ENCODE measurements around the gene ACAD10.

ACAD10 gene

DNA sequence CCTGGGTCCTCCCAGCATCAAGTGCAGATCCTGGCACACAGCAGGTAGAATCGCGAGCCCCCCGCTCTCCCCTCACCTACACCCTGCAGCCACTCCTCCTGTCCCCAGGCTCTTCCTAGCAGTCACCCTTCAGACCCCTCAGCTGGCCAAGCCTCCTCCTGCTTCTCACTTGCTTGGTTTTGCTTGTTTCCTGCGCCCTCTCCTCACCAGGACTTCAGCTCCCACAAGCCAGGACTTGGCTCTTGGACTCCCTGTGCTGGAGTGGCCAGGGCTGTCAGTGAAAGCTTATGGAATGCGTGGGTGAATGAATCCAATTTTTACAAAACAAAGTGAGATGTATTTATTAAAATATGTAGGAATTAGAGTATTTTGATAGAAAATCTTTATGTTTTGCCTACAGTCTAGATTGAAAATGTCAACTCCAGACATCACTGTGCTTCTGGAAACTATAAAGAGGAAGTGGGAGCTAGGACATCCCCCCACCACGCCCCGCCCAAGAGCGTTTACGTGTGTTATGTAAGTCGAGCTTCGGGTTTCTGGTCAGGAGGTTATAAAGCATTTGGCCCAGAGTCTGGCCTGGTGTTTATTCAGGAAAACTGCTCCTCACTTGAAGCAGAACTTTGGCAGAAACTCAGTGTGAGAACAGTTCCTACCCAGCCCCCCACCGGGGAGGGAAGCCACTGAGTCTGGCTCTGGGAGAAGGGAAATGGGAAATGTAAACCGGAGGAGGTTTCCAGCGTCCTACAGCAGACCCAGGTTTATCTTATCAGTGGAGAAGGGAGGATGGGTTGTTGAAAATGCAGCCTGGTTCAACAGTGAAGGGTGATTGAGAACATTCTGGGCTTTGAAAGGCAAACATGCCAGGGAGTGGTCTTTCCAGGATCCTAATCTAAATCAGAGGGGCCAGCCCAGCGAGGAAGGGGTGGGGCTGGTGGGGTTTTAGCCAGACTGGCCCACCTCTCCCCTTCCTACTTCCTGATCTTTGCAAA, 89.6 kb downstream of the ACAD10 start:
- Histone ChIP-seq H3K4me3 (ENCODE audit: low read depth, low read length) (no peak overlapping the region), H3K9me3 (ENCODE audit: control insufficient read depth, insufficient read depth, low read depth, low read length) (no peaks in the 10 kb centered on the region; the same call in 1 of the 2 replicates), H3K27ac (ENCODE audit: extremely low read depth, low read depth, low read length) (peak overlapping the region; percentile 28; the same call in 1 of the 2 replicates), H3K36me3 (ENCODE audit: control insufficient read depth in 2 of 2, insufficient read depth in 1 of 2, low read length in 2 of 2) (peaks cover 3 to 9% of the 10 kb centered on the region in 2 experiments; a peak in 2 of 3 replicates), H3K4me1 (ENCODE audit: control insufficient read depth, insufficient read depth, low read length) (peaks cover 19% of the 10 kb centered on the region)
- ChIA-PET CTCF (interaction anchor here (0.6 kb wide), 2 partner anchors 9 to 39 kb away, joined by 3 read pairs; no protein-coding TSS in a partner anchor), POLR2A (no interaction called here)
- TF ChIP-seq ZNF621 (tag by site-specific recombination; IDR thresholded peaks at IDR 0.05) (no peak), ZNF747 (tag by site-specific recombination; IDR thresholded peaks at IDR 0.05) (no peak), GLIS1 (tag by site-specific recombination; IDR thresholded peaks at IDR 0.05) (peak; percentile 8; the same call in 1 of the 2 replicates), ZNF354C (tag by site-specific recombination; IDR thresholded peaks at IDR 0.05; ENCODE audit: borderline replicate concordance, low read depth) (no peak), KLF1 (tag by site-specific recombination; IDR thresholded peaks at IDR 0.05) (0 out of 2 replicates have a peak, but pooled peaks have one; percentile 14), SCRT1 (tag by site-specific recombination; IDR thresholded peaks at IDR 0.05; ENCODE audit: borderline replicate concordance) (no peak), ZNF560 (tag by site-specific recombination; IDR thresholded peaks at IDR 0.05; ENCODE audit: borderline replicate concordance) (no peak), ZNF23 (tag by site-specific recombination; IDR thresholded peaks at IDR 0.05; ENCODE audit: borderline replicate concordance) (no peak), ZNF664 (tag by site-specific recombination; IDR thresholded peaks at IDR 0.05) (0 out of 2 replicates have a peak, but pooled peaks have one; percentile 7), ZNF600 (tag by site-specific recombination; IDR thresholded peaks at IDR 0.05) (no peak), MYNN (tag by site-specific recombination; IDR thresholded peaks at IDR 0.05; ENCODE audit: borderline replicate concordance) (no peak), ZFHX2 (tag by site-specific recombination; conservative IDR thresholded peaks at IDR 0.05) (no peak), ZNF404 (tag by site-specific recombination; IDR thresholded peaks at IDR 0.05) (no peak), ZNF529 (tag by site-specific recombination; IDR thresholded peaks at IDR 0.05; ENCODE audit: insufficient replicate concordance) (no peak), TRIM28 (IDR thresholded peaks at IDR 0.05; ENCODE audit: borderline replicate concordance, low read length) (peak; percentile 24; the same call in 1 of the 2 replicates), ZNF350 (tag by site-specific recombination; IDR thresholded peaks at IDR 0.05) (no peak), IKZF3 (tag by site-specific recombination; IDR thresholded peaks at IDR 0.05) (no peak), ZNF391 (tag by site-specific recombination; IDR thresholded peaks at IDR 0.05; ENCODE audit: borderline replicate concordance, low read depth) (no peak), ZNF544 (tag by site-specific recombination; IDR thresholded peaks at IDR 0.05) (no peak)
- TF ChIP-seq, protein P1, sequence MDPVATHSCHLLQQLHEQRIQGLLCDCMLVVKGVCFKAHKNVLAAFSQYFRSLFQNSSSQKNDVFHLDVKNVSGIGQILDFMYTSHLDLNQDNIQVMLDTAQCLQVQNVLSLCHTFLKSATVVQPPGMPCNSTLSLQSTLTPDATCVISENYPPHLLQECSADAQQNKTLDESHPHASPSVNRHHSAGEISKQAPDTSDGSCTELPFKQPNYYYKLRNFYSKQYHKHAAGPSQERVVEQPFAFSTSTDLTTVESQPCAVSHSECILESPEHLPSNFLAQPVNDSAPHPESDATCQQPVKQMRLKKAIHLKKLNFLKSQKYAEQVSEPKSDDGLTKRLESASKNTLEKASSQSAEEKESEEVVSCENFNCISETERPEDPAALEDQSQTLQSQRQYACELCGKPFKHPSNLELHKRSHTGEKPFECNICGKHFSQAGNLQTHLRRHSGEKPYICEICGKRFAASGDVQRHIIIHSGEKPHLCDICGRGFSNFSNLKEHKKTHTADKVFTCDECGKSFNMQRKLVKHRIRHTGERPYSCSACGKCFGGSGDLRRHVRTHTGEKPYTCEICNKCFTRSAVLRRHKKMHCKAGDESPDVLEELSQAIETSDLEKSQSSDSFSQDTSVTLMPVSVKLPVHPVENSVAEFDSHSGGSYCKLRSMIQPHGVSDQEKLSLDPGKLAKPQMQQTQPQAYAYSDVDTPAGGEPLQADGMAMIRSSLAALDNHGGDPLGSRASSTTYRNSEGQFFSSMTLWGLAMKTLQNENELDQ (tag by site-specific recombination; IDR thresholded peaks at IDR 0.05; ENCODE audit: low read depth): no peak
- TF ChIP-seq, protein P2, sequence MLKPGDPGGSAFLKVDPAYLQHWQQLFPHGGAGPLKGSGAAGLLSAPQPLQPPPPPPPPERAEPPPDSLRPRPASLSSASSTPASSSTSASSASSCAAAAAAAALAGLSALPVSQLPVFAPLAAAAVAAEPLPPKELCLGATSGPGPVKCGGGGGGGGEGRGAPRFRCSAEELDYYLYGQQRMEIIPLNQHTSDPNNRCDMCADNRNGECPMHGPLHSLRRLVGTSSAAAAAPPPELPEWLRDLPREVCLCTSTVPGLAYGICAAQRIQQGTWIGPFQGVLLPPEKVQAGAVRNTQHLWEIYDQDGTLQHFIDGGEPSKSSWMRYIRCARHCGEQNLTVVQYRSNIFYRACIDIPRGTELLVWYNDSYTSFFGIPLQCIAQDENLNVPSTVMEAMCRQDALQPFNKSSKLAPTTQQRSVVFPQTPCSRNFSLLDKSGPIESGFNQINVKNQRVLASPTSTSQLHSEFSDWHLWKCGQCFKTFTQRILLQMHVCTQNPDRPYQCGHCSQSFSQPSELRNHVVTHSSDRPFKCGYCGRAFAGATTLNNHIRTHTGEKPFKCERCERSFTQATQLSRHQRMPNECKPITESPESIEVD (tag by site-specific recombination; IDR thresholded peaks at IDR 0.05): 0 out of 2 replicates have a peak, but pooled peaks have one; percentile 24
- TF ChIP-seq, protein P3, sequence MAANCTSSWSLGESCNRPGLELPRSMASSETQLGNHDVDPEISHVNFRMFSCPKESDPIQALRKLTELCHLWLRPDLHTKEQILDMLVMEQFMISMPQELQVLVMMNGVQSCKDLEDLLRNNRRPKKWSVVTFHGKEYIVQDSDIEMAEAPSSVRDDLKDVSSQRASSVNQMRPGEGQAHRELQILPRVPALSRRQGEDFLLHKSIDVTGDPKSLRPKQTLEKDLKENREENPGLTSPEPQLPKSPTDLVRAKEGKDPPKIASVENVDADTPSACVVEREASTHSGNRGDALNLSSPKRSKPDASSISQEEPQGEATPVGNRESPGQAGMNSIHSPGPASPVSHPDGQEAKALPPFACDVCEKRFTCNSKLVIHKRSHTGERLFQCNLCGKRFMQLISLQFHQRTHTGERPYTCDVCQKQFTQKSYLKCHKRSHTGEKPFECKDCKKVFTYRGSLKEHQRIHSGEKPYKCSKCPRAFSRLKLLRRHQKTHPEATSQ (tag by site-specific recombination; IDR thresholded peaks at IDR 0.05): no peak
- TF ChIP-seq, protein P4, sequence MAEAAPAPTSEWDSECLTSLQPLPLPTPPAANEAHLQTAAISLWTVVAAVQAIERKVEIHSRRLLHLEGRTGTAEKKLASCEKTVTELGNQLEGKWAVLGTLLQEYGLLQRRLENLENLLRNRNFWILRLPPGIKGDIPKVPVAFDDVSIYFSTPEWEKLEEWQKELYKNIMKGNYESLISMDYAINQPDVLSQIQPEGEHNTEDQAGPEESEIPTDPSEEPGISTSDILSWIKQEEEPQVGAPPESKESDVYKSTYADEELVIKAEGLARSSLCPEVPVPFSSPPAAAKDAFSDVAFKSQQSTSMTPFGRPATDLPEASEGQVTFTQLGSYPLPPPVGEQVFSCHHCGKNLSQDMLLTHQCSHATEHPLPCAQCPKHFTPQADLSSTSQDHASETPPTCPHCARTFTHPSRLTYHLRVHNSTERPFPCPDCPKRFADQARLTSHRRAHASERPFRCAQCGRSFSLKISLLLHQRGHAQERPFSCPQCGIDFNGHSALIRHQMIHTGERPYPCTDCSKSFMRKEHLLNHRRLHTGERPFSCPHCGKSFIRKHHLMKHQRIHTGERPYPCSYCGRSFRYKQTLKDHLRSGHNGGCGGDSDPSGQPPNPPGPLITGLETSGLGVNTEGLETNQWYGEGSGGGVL (tag by site-specific recombination; IDR thresholded peaks at IDR 0.05): peak; percentile 51
- TF ChIP-seq, protein P5, sequence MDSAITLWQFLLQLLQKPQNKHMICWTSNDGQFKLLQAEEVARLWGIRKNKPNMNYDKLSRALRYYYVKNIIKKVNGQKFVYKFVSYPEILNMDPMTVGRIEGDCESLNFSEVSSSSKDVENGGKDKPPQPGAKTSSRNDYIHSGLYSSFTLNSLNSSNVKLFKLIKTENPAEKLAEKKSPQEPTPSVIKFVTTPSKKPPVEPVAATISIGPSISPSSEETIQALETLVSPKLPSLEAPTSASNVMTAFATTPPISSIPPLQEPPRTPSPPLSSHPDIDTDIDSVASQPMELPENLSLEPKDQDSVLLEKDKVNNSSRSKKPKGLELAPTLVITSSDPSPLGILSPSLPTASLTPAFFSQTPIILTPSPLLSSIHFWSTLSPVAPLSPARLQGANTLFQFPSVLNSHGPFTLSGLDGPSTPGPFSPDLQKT (IDR thresholded peaks at IDR 0.05; ENCODE audit: borderline replicate concordance, low read depth, low read length): no peak
- TF ChIP-seq, protein P6, sequence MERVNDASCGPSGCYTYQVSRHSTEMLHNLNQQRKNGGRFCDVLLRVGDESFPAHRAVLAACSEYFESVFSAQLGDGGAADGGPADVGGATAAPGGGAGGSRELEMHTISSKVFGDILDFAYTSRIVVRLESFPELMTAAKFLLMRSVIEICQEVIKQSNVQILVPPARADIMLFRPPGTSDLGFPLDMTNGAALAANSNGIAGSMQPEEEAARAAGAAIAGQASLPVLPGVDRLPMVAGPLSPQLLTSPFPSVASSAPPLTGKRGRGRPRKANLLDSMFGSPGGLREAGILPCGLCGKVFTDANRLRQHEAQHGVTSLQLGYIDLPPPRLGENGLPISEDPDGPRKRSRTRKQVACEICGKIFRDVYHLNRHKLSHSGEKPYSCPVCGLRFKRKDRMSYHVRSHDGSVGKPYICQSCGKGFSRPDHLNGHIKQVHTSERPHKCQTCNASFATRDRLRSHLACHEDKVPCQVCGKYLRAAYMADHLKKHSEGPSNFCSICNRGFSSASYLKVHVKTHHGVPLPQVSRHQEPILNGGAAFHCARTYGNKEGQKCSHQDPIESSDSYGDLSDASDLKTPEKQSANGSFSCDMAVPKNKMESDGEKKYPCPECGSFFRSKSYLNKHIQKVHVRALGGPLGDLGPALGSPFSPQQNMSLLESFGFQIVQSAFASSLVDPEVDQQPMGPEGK (tag by site-specific recombination; IDR thresholded peaks at IDR 0.05): 0 out of 2 replicates have a peak, but pooled peaks have one; percentile 16

All from HEK293 (cell line).